AG09319 (cell line): Measurements from ENCODE around the gene DUS2.

Source experiments
- DNase-seq: peaks from one replicate; pipeline ENCODE4 v3.0.0-alpha.2; 2010; ENCODE audit warnings: low read depth; ENCODE audit errors: extremely low read depth
- TF ChIP-seq, protein P1 (sequence below): IDR thresholded peaks from 2 replicates; pipeline ENCODE4 v1.5.1; 2011; ENCODE audit warnings: low read depth, mild to moderate bottlenecking, inconsistent platforms, low read length, moderate library complexity

The DUS2 gene

GRCh38 chr16:68022728-68023537 is at the start of gene DUS2, which contains the start of gene DDX28:
Gene DUS2 (plus strand): TSS chr16:68023284. CDS start chr16:68038024, 14,740 bp downstream.
Gene DDX28 (minus strand): TSS chr16:68023232. CDS start chr16:68023202, 30 bp downstream.
- TF ChIP-seq, protein P1, sequence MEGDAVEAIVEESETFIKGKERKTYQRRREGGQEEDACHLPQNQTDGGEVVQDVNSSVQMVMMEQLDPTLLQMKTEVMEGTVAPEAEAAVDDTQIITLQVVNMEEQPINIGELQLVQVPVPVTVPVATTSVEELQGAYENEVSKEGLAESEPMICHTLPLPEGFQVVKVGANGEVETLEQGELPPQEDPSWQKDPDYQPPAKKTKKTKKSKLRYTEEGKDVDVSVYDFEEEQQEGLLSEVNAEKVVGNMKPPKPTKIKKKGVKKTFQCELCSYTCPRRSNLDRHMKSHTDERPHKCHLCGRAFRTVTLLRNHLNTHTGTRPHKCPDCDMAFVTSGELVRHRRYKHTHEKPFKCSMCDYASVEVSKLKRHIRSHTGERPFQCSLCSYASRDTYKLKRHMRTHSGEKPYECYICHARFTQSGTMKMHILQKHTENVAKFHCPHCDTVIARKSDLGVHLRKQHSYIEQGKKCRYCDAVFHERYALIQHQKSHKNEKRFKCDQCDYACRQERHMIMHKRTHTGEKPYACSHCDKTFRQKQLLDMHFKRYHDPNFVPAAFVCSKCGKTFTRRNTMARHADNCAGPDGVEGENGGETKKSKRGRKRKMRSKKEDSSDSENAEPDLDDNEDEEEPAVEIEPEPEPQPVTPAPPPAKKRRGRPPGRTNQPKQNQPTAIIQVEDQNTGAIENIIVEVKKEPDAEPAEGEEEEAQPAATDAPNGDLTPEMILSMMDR: no peak
- DNase-seq: peak; percentile 64

GRCh38 chr16:67975321-67976105 is 47.6 kb upstream of the DUS2 start:
- DNase-seq: no peak
- TF ChIP-seq, protein P1: no peak

DNA sequence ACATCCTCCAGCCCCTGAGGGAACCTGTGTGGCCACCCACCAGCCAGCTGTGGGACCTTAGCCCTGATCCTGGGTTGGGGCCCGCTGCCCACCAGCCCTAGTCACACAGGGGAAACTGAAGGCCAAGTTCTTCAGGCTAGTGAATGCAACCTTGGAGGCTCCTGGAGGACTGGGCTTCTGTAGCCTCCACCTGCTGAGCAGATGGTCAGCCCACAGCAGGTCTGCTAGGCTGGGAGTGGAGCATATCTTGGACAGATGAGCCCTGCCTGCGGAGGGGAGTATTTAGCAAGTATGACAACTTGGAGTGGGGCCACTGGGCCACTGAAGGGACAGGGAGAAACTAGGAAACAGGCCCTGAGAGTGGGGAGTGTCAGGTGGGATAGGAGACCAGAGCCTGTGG is 46.9 kb upstream of the DUS2 start:
- no peak for DNase-seq
- TF ChIP-seq, protein P1: no peak

GRCh38 chr16:67977005-67977404 is 46.1 kb upstream of the DUS2 start:
- no peak for DNase-seq
- TF ChIP-seq, protein P1: no peak

DNA sequence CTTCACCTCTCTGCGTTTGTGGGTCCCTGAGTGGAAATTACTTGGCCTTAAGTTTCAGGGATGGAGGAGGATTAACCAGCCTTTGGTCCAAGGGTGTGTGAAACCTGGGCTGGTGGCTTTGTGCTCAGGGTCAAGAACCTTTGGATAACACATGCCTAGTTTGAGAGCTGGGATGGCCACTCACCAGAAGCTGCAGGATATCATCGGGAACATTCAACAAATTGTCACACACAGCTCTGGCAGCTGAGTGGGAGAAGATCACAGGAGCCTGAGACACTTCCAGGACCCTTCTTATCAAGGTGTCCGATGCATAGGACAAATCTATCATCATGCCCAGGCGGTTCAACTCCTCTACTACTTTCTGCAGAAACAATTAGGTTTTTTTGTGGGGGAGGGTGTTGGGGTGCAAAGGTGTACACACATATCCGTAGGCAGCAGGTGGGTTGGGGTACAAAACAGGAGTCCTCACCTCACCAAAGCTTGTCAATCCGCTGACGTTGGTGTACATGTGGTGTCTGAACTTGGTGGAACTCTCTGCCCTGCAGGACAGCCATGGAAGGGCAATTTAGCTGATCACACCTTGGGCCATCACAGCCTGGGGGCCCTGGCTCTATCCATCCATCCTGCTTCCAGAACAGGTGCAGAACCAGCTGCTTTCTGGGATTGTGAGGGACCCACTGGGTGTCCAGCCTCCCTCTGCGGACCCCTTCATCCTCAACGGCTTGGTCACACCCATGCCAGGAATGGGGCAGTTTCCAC is 45.4 kb upstream of the DUS2 start:
- no peak for DNase-seq
- TF ChIP-seq, protein P1: no peak

DNA sequence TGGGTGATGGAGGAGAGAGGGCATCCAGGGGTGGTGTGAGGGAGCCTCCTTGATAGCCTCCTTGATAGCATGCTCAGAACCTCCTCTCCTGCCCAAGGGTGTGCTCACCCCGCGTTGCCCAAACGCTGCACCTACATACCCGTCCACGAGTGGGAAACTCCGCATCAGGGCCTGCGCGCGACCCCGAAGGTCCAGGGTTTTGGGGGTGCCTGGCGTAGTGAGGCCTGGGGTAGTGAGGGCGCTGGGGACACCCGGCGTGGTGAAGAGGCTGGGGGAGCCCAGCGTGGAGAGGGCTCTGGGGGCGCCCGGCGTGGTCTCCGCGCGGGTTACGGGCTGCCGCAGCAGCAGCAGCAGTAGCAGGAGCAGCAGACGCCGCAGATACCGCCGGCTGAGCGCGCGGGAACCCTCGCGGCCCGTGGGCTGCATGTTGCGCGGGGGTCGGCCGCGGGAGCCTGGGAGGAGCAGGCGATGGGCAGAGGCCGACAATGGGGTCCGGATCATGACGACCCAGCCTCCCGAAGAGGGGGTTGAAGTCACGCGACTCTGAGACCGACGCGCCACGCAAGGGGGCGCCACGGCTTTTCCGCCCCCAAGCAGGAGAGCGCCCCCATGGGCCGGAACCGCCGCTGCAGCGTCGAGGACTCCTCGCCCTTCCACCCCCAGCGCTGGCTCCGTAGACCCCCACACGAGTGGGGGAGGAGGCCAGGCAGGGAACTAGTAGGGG is 43.0 kb upstream of the DUS2 start, which contains the start of gene DPEP3:
Gene DPEP3 (minus strand): TSS at position 545 of the 724 bp plus-strand sequence. CDS start 119 bp downstream, at position 426.
- no peak for DNase-seq
- TF ChIP-seq, protein P1: peak; percentile 15
